HepG2 (cell line): ENCODE data around the gene ANTKMT. TPM values are rescaled to one million over a fixed set of nuclear protein-coding genes. Genes with fewer than 3 reads are reported as not detected.

ENCODE experiments used
- DBP ChIP-seq: sonication (generic); formaldehyde crosslinking; IDR thresholded peaks from 2 replicates; pipeline ENCODE4 v1.4.0; 2020; ENCODE audit warnings: missing genetic modification reagents; ENCODE audit errors: not compliant biosample characterization
- ELK4 ChIP-seq: sonication (generic); formaldehyde crosslinking; IDR thresholded peaks from 2 replicates; pipeline ENCODE4 v1.9.0; 2021; ENCODE audit warnings: missing genetic modification reagents, borderline replicate concordance
- FOXO1 ChIP-seq: sonication (generic); formaldehyde crosslinking; IDR thresholded peaks from 2 replicates; pipeline ENCODE4 v1.4.0; 2020; ENCODE audit warnings: missing genetic modification reagents
- GMEB1 ChIP-seq: sonication (generic); formaldehyde crosslinking; IDR thresholded peaks from 2 replicates; pipeline ENCODE4 v1.5.1; 2020; ENCODE audit warnings: missing genetic modification reagents, mild to moderate bottlenecking, borderline replicate concordance
- GMEB2 ChIP-seq: IDR thresholded peaks from 2 replicates; pipeline ENCODE4 v1.6.1; 2016; ENCODE audit warnings: missing biosample characterization, missing genetic modification reagents, low read depth
- HNRNPL ChIP-seq: fragments of 200-400 bp; formaldehyde crosslinking; IDR thresholded peaks from 2 replicates; pipeline ENCODE4 v1.6.1; 2017; ENCODE audit warnings: mild to moderate bottlenecking, low read depth, low read length
- JARID2 ChIP-seq: sonication (generic); formaldehyde crosslinking; IDR thresholded peaks from 2 replicates; pipeline ENCODE4 v1.8.1; 2023; ENCODE audit warnings: missing genetic modification reagents, inconsistent platforms; ENCODE audit not compliant: insufficient replicate concordance
- KLF13 ChIP-seq: sonication (generic); formaldehyde crosslinking; IDR thresholded peaks from 2 replicates; pipeline ENCODE4 v1.4.0; 2020; ENCODE audit warnings: mild to moderate bottlenecking, missing genetic modification reagents
- MAZ ChIP-seq, 2 experiments: sonication (generic) in 1 of 2; formaldehyde crosslinking in 1 of 2; IDR thresholded peaks; 2 replicates each; pipeline versions ENCODE4 v1.5.0 to v1.6.1; 2012 to 2020; ENCODE audit warnings: low read depth in 2 of 2, mild to moderate bottlenecking in 2 of 2, borderline replicate concordance in 1 of 2, improper control_type of control experiment in 1 of 2, low read length in 1 of 2, missing genetic modification reagents in 1 of 2, moderate library complexity in 1 of 2
- MNT ChIP-seq: fragments of 450-650 bp; IDR thresholded peaks from 2 replicates; pipeline ENCODE4 v1.6.1; 2016
- NFYC ChIP-seq: IDR thresholded peaks from 2 replicates; pipeline ENCODE4 v1.6.1; 2016; ENCODE audit warnings: missing genetic modification reagents, missing compliant biosample characterization
- NR3C1 ChIP-seq: sonication (generic); formaldehyde crosslinking; IDR thresholded peaks from 2 replicates; pipeline ENCODE4 v1.4.0; 2020; ENCODE audit warnings: missing genetic modification reagents
- RNF219 ChIP-seq: sonication (generic); formaldehyde crosslinking; IDR thresholded peaks from 2 replicates; pipeline ENCODE4 v1.5.0; 2020; ENCODE audit warnings: mild to moderate bottlenecking, missing genetic modification reagents
- SATB2 ChIP-seq: sonication (generic); formaldehyde crosslinking; IDR thresholded peaks from 2 replicates; pipeline ENCODE4 v1.5.0; 2020; ENCODE audit warnings: missing genetic modification reagents
- SIN3A ChIP-seq: IDR thresholded peaks from 2 replicates; pipeline ENCODE4 v1.6.1; 2011; ENCODE audit warnings: low read depth, mild to moderate bottlenecking, control low read depth, low read length, borderline replicate concordance
- ZMYM2 ChIP-seq: sonication (generic); formaldehyde crosslinking; IDR thresholded peaks from 2 replicates; pipeline ENCODE4 v1.8.0; 2022; ENCODE audit warnings: mild to moderate bottlenecking, missing genetic modification reagents
- ZNF616 ChIP-seq: sonication (generic); formaldehyde crosslinking; IDR thresholded peaks from 2 replicates; pipeline ENCODE4 v1.5.0; 2020; ENCODE audit warnings: low read depth, mild to moderate bottlenecking, missing genetic modification reagents
- ZNF670 ChIP-seq: sonication (generic); formaldehyde crosslinking; IDR thresholded peaks from 2 replicates; pipeline ENCODE4 v1.8.0; 2022; ENCODE audit warnings: mild to moderate bottlenecking, missing genetic modification reagents, borderline replicate concordance
- ZSCAN22 ChIP-seq: sonication (generic); formaldehyde crosslinking; IDR thresholded peaks from 2 replicates; pipeline ENCODE4 v1.4.0; 2020; ENCODE audit warnings: mild to moderate bottlenecking, missing genetic modification reagents
- polyA plus RNA-seq, 8 experiments: library from polyadenylated mRNA; depleted of rRNA in 3 of 8; stranded (reverse) in 7 of 8; unstranded in 1 of 8; fragments of >200 nt; fragmentation: Illumina TruSeq in 4 of 8; extraction: Trizol in 4 of 8; gene quantifications; 2 replicates each; pipeline versions ENCODE4 v1.2.1 to v1.2.3, GENCODE V29; 2011 to 2016; ENCODE audit warnings: low read depth in 4 of 8, missing spikeins in 1 of 8, mixed read lengths in 1 of 8; ENCODE audit not compliant: insufficient read depth in 1 of 8
- total RNA-seq, 5 experiments: library from RNA; depleted of rRNA; stranded (reverse); fragments of >200 nt; fragmentation: Illumina TruSeq; extraction: Trizol; gene quantifications; 2 replicates each; pipeline ENCODE4 v1.2.3, GENCODE V29; 2016; ENCODE audit warnings: low read depth in 1 of 5

Gene ANTKMT
- total and polyA plus RNA-seq, 2 of the 13 experiments (the other 11 are each of a cell fraction or from before 2014, with no cell fraction given): 7.5 to 47.8 TPM

GRCh38 chr16:740764-741505 is 20.0 kb downstream of the ANTKMT start, which contains the start of gene CIAO3 (continued):
- TF ChIP-seq MAZ (IDR thresholded peaks at IDR 0.05; ENCODE audit: borderline replicate concordance, low read depth, low read length) (no peak), MAZ (CRISPR knock-in tag; IDR thresholded peaks at IDR 0.05; ENCODE audit: low read depth) (peak; percentile 93), MNT (peak; percentile 10; the same call in 1 of the 2 replicates), FOXO1 (peak; percentile 35; the same call in 1 of the 2 replicates), KLF13 (CRISPR knock-in tag) (0 out of 2 replicates have a peak, but pooled peaks have one; percentile 49), ZNF670 (CRISPR knock-in tag) (peak; percentile 58; the same call in 1 of the 2 replicates), RNF219 (CRISPR knock-in tag) (no peak), ZMYM2 (CRISPR knock-in tag) (no peak), HNRNPL (no peak), SATB2 (CRISPR knock-in tag) (no peak), SIN3A (peak; percentile 83; the same call in 1 of the 2 replicates), ZSCAN22 (CRISPR knock-in tag) (0 out of 2 replicates have a peak, but pooled peaks have one; percentile 8), GMEB1 (CRISPR knock-in tag) (peak; percentile 95), NR3C1 (CRISPR knock-in tag) (no peak), NFYC (CRISPR knock-in tag) (peak; percentile 49; the same call in 1 of the 2 replicates), DBP (CRISPR knock-in tag) (no peak), ELK4 (CRISPR knock-in tag) (no peak), ZNF616 (CRISPR knock-in tag) (no peak), GMEB2 (CRISPR knock-in tag) (peak; percentile 78), JARID2 (CRISPR knock-in tag) (peak; percentile 28)
